ENCODE results near the gene UBQLN2.
"Not testable (repeated sequence)": the region's sequence is repeated elsewhere in the genome, so short reads cannot be mapped to it uniquely, and the experiment has no call there.

Gene UBQLN2

DNA sequence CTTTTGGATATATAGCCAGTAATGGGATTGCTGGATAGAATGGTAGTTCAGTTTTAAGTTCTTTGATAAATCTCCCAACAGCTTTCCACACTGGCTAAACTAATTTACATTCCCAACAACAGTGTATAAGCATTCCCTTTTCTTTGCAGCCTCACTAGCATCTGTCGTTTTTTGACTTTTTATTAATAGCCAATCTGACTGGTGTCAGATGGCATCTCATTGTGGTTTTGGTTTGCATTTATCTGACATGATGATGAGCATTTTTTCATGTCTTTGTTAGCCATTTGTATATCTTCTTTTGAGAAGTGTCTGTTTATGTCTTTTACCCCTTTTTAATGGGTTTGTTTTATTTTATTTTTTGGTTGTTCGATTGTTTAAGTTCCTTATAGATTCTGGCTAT lies 13.3 kb downstream of the UBQLN2 start:
- H3K36me3 ChIP-seq (replicated peaks; ENCODE audit: low read depth, low read length) = peaks cover 31% of the 10 kb centered on the region
- H3K4me1 ChIP-seq (ENCODE audit: low read length) = no peaks in the 10 kb centered on the region
- no peaks in the 10 kb centered on the region for H4K20me1 ChIP-seq (ENCODE audit: insufficient read depth, low read length)
- H2AFZ ChIP-seq (ENCODE audit: low read depth, low read length) = no peak overlapping the region
- H3K79me2 ChIP-seq (ENCODE audit: low read length) = peaks cover 42% of the 10 kb centered on the region
- no peak overlapping the region for H3K9ac ChIP-seq (ENCODE audit: low read length)
- H3K9me3 ChIP-seq (ENCODE audit: insufficient read depth, low read length) = no peaks in the 10 kb centered on the region
- H3K4me3 ChIP-seq (ENCODE audit: low read length) = no peak overlapping the region
- no peak overlapping the region for H3K27ac ChIP-seq (ENCODE audit: low read length)
- TF ChIP-seq EZH2phosphoT487 (IDR thresholded peaks at IDR 0.05; ENCODE audit: low read depth) = no peak
- TF ChIP-seq, protein P1, sequence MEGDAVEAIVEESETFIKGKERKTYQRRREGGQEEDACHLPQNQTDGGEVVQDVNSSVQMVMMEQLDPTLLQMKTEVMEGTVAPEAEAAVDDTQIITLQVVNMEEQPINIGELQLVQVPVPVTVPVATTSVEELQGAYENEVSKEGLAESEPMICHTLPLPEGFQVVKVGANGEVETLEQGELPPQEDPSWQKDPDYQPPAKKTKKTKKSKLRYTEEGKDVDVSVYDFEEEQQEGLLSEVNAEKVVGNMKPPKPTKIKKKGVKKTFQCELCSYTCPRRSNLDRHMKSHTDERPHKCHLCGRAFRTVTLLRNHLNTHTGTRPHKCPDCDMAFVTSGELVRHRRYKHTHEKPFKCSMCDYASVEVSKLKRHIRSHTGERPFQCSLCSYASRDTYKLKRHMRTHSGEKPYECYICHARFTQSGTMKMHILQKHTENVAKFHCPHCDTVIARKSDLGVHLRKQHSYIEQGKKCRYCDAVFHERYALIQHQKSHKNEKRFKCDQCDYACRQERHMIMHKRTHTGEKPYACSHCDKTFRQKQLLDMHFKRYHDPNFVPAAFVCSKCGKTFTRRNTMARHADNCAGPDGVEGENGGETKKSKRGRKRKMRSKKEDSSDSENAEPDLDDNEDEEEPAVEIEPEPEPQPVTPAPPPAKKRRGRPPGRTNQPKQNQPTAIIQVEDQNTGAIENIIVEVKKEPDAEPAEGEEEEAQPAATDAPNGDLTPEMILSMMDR (IDR thresholded peaks at IDR 0.05; ENCODE audit: low read depth, low read length) = no peak
- no peak overlapping the region for H3K4me2 ChIP-seq (ENCODE audit: low read length)
- H3K27me3 ChIP-seq (ENCODE audit: low read depth, low read length) = no peaks in the 10 kb centered on the region

DNA sequence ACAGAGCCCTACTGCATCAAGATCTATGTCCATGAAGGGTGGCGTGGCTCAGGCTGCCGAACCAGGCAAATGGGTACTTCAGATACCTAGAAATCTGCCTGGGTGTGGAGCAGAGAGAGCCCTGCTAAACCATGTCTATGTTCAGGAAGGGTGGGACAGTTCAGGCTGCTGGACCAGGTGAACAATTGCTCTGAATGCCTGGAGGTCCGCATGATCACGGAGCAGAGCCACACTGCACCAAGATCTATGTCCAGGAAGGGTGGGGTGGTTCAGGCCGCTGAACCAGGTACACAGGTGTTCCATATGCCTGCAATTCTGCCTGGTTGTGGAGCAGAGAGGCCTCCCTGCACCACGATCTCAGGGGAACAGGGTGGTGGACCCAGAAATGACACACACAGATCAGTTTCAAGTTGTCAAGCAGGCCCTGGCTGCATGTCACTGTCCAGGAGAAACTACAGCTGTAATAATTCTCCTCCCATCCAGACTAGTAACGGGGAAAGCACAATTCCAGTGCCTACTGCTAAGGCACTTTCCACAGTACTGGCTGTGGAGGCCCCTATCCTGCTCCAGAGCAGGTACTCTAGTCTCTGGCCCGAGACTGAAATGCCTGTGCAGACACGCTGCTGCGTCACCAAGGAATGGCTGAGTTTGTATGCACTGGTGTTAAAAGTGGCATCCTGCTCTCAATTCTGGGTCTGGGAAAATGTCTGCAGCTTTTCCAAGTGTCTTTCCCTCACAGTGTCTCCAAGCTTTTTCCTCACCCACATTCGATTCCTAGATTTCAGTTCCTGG lies 25.2 kb downstream of the UBQLN2 start:
- no peaks in the 10 kb centered on the region for H4K20me1 ChIP-seq (ENCODE audit: insufficient read depth, low read length)
- H3K79me2 ChIP-seq (ENCODE audit: low read length) = 0 out of 2 replicates have a peak, but pooled peaks cover 4% of the 10 kb centered on the region
- no peak overlapping the region for H3K27ac ChIP-seq (ENCODE audit: low read length)
- H3K4me3 ChIP-seq (ENCODE audit: low read length) = no peak overlapping the region
- no peaks in the 10 kb centered on the region for H3K9me3 ChIP-seq (ENCODE audit: insufficient read depth, low read length)
- peaks cover 5% of the 10 kb centered on the region for H3K36me3 ChIP-seq (replicated peaks; ENCODE audit: low read depth, low read length)
- no peak overlapping the region for H3K4me2 ChIP-seq (ENCODE audit: low read length)
- no peak overlapping the region for H2AFZ ChIP-seq (ENCODE audit: low read depth, low read length)
- H3K27me3 ChIP-seq (ENCODE audit: low read depth, low read length) = no peaks in the 10 kb centered on the region
- no peak overlapping the region for H3K9ac ChIP-seq (ENCODE audit: low read length)
- no peaks in the 10 kb centered on the region for H3K4me1 ChIP-seq (ENCODE audit: low read length)
- TF ChIP-seq EZH2phosphoT487 (IDR thresholded peaks at IDR 0.05; ENCODE audit: low read depth) = no peak
- TF ChIP-seq, protein P1 (IDR thresholded peaks at IDR 0.05; ENCODE audit: low read depth, low read length) = no peak

DNA sequence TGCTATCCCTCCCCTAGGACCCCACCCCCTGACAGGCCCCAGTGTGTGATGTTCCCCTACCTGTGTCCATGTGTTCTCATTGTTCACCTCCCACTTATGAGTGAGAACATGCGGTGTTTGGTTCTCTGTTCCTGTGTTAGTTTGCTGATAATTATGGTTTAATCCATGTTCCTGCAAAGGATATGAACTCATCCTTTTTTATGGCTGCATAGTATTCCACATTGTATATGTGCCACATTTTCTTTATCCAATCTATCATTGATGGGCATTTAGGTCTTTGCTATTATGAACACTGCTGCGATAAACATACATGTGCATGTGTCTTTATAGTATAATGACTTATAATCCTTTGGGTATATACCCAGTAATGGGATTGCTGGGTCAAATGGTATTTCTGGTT lies 28.4 kb downstream of the UBQLN2 start:
- H3K4me3 ChIP-seq (ENCODE audit: low read length); H3K4me2 ChIP-seq (ENCODE audit: low read length); H3K4me1 ChIP-seq (ENCODE audit: low read length); H4K20me1 ChIP-seq (ENCODE audit: insufficient read depth, low read length); H2AFZ ChIP-seq (ENCODE audit: low read depth, low read length); H3K27me3 ChIP-seq (ENCODE audit: low read depth, low read length); H3K27ac ChIP-seq (ENCODE audit: low read length); H3K9me3 ChIP-seq (ENCODE audit: insufficient read depth, low read length); H3K36me3 ChIP-seq (replicated peaks; ENCODE audit: low read depth, low read length); H3K9ac ChIP-seq (ENCODE audit: low read length): not testable (repeated sequence)
- H3K79me2 ChIP-seq (ENCODE audit: low read length) = peaks cover 21% of the 10 kb centered on the region; the same call in 1 of the 2 replicates

DNA sequence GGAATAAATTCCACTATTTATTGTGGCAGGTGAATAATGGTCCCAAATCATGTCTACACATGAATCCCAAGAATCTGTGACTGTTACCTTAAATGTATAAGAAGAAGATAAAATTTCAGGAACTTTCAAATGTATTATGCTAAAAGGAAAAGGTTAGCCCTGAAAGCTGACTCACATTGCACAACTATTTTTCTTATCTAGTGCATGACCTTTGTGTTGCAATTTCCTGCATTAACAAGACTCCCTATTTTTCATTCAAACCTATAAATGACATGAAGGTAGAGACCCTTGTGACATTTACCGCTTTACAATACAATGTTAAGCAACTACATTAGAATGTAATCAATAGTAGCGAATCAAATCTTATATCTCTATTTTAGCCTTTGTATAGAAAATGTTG lies 36.7 kb downstream of the UBQLN2 start:
- H2AFZ ChIP-seq (ENCODE audit: low read depth, low read length) = no peak overlapping the region
- peaks cover 10% of the 10 kb centered on the region; the same call in 1 of the 2 replicates for H3K79me2 ChIP-seq (ENCODE audit: low read length)
- no peak overlapping the region for H3K27ac ChIP-seq (ENCODE audit: low read length)
- no peaks in the 10 kb centered on the region for H4K20me1 ChIP-seq (ENCODE audit: insufficient read depth, low read length)
- H3K27me3 ChIP-seq (ENCODE audit: low read depth, low read length) = no peaks in the 10 kb centered on the region
- no peak overlapping the region for H3K9ac ChIP-seq (ENCODE audit: low read length)
- H3K36me3 ChIP-seq (replicated peaks; ENCODE audit: low read depth, low read length) = no peaks in the 10 kb centered on the region
- no peak overlapping the region for H3K4me3 ChIP-seq (ENCODE audit: low read length)
- no peak overlapping the region for H3K4me2 ChIP-seq (ENCODE audit: low read length)
- TF ChIP-seq, protein P1 (IDR thresholded peaks at IDR 0.05; ENCODE audit: low read depth, low read length) = no peak
- TF ChIP-seq EZH2phosphoT487 (IDR thresholded peaks at IDR 0.05; ENCODE audit: low read depth) = no peak
- H3K9me3 ChIP-seq (ENCODE audit: insufficient read depth, low read length) = no peaks in the 10 kb centered on the region
- H3K4me1 ChIP-seq (ENCODE audit: low read length) = peaks cover 8% of the 10 kb centered on the region
